Measurements from ENCODE around the gene NFKB2.

The NFKB2 gene

DNA sequence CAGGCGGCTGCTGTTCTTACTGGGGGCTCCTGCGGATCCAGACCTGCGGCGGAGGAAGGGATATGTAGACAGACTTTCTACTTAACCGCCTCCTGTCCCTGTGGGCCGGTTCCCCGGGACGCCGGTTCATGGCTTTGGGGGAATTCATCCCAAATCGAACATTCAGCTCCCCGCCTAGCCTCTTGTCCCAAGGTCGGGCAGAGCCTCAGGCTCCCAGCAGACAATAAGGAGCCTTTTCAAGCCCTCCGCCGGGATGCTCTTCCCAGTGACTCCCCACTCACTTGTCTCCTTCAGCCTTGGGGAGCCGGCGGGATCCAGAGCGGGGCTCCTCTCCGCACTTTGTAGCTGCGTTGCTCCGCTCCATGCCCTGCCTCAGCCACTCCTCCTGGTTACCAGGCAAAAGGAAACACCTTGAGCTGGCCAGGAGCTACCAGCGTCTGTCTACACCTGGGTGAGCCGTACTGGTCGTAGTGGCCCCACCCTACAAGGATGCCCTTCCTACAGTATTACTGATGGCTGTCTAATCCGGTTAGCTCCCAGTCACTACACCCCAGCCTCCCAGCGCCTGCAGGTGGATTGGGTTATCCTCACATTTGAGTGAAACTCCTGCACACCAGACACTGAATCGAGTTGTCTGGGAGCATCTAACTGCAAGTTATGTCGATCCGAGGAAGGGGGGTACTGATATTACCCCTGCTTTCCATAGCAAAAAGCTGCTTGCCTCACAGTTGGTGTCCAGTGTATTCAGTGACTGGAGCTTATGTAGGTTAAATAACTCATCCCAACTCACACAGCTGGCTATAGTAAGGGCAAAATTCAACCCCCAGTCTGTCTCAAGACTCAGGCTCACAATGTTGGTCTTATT, 55.8 kb downstream of the NFKB2 start, which contains the start of gene C10orf95:
Gene C10orf95 (minus strand): TSS at position 439 of the 865 bp plus-strand sequence. CDS start 450 bp downstream, outside the sequence.
- no peak for DNase-seq (ENCODE audit: low read depth in 2 of 2)
